SU-DHL-6 (cell line): ENCODE data around the gene TMEM129.

Source experiments
- H2AFZ ChIP-seq: fragments of 200-600 bp; sonication (generic); 2 replicates; pipeline ENCODE4 v1.6.1; 2014; ENCODE audit warnings: low read depth, mild to moderate bottlenecking, moderate library complexity, mixed read lengths, antibody characterized with exemption, low read length; ENCODE audit not compliant: severe bottlenecking
- H3F3A ChIP-seq: fragments of 200-600 bp; shearing (Covaris generic); 2 replicates; pipeline ENCODE4 v1.6.0; 2016; ENCODE audit warnings: antibody characterized with exemption, mild to moderate bottlenecking; ENCODE audit not compliant: insufficient read depth
- H3K27ac ChIP-seq: fragments of 200-600 bp; sonication (generic); 2 replicates; pipeline ENCODE4 v1.5.1; 2016; ENCODE audit warnings: low read depth, mild to moderate bottlenecking, low read length, moderate library complexity, mixed read lengths
- H3K27me3 ChIP-seq: fragments of 200-600 bp; sonication (generic), shearing (Covaris generic); 2 replicates; pipeline ENCODE4 v1.6.0; 2014; ENCODE audit warnings: mild to moderate bottlenecking, low read length
- H3K36me3 ChIP-seq: fragments of 200-600 bp; sonication (generic); 2 replicates; pipeline ENCODE4 v1.6.1; 2014; ENCODE audit warnings: mild to moderate bottlenecking, low read length, mixed read lengths
- H3K4me2 ChIP-seq: fragments of 300-600, 200-600 bp; shearing (Covaris generic), sonication (generic); 2 replicates; pipeline ENCODE4 v1.6.0; 2014; ENCODE audit warnings: low read length, low read depth, mild to moderate bottlenecking; ENCODE audit not compliant: poor library complexity, severe bottlenecking
- H3K4me3 ChIP-seq: fragments of 200-600 bp; sonication (generic); 2 replicates; pipeline ENCODE4 v1.5.1; 2014; ENCODE audit warnings: antibody characterized with exemption, low read length, mild to moderate bottlenecking, mixed read lengths; ENCODE audit not compliant: insufficient read depth, poor library complexity, severe bottlenecking
- H3K79me2 ChIP-seq: fragments of 200-600 bp; sonication (generic); 2 replicates; pipeline ENCODE4 v1.6.1; 2014; ENCODE audit warnings: mild to moderate bottlenecking, low read length, moderate library complexity; ENCODE audit not compliant: insufficient read depth
- H3K9ac ChIP-seq: fragments of 200-600 bp; sonication (generic); 2 replicates; pipeline ENCODE4 v1.7.0; 2014; ENCODE audit warnings: mild to moderate bottlenecking, low read length
- H3K9me2 ChIP-seq: fragments of 200-600 bp; sonication (generic); replicated peaks from 2 replicates; pipeline ENCODE4 v1.6.1; 2014; ENCODE audit warnings: low read length; ENCODE audit not compliant: insufficient read depth
- H3K9me3 ChIP-seq: fragments of 200-600 bp; sonication (generic); 2 replicates; pipeline ENCODE4 v1.6.1; 2014; ENCODE audit warnings: low read length, mixed read lengths; ENCODE audit not compliant: insufficient read depth
- H4K20me1 ChIP-seq: fragments of 200-600 bp; sonication (generic); 2 replicates; pipeline ENCODE4 v1.6.1; 2014; ENCODE audit warnings: low read depth, mild to moderate bottlenecking, antibody characterized with exemption, low read length, moderate library complexity, mixed read lengths
- CTCF ChIP-seq: fragments of 200-600 bp; sonication (generic); IDR thresholded peaks from one replicate; pipeline ENCODE4 v1.5.1; 2017; ENCODE audit warnings: antibody characterized with exemption, mild to moderate bottlenecking, low read length, moderate library complexity; ENCODE audit not compliant: insufficient read depth, poor library complexity, severe bottlenecking
- EZH2phosphoT487 ChIP-seq: fragments of 200-600 bp; sonication (generic), shearing (Covaris generic); conservative IDR thresholded peaks from 2 replicates; pipeline ENCODE4 v1.6.1; 2018; ENCODE audit warnings: mild to moderate bottlenecking, antibody characterized with exemption, low read length, moderate library complexity, mixed read lengths

The TMEM129 gene

GRCh38 chr4:1748465-1748995 is 27.4 kb upstream of the TMEM129 start:
- Histone ChIP-seq H3K36me3 (no peaks in the 10 kb centered on the region), H3K27me3 (no peaks in the 10 kb centered on the region), H3K4me2 (no peak overlapping the region), H3K9ac (no peak overlapping the region), H3K9me2 (no peaks in the 10 kb centered on the region), H4K20me1 (no peaks in the 10 kb centered on the region), H2AFZ (no peak overlapping the region), H3K27ac (no peak overlapping the region), H3K79me2 (no peaks in the 10 kb centered on the region), H3K9me3 (no peaks in the 10 kb centered on the region), H3F3A (peaks cover 8% of the 10 kb centered on the region), H3K4me3 (no peak overlapping the region)
- TF ChIP-seq CTCF (peak; percentile 66), EZH2phosphoT487 (no peak)

DNA sequence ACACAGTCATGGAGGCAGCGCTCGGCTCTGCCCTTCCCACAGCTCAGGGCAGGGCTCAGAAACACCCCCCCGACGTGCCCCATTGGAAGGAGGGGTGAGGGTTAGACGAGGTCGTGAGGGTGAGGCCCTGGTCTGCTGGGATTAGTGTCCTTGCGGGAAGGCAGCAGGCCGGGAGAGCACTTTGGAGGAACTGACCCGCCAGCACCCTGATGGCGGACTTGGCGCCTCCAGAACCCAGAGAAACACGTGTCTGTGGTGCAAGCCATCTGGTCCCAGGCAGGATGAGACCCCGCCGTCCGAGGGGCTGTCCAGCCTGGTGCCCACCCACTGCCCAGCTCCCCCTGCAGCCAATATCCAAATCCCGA is 26.5 kb upstream of the TMEM129 start:
- Histone ChIP-seq H4K20me1 (no peaks in the 10 kb centered on the region), H3F3A (peaks cover 8% of the 10 kb centered on the region), H3K9me2 (no peaks in the 10 kb centered on the region), H3K9ac (no peak overlapping the region), H3K79me2 (no peaks in the 10 kb centered on the region), H2AFZ (no peak overlapping the region), H3K36me3 (no peaks in the 10 kb centered on the region), H3K27ac (no peak overlapping the region), H3K4me2 (no peak overlapping the region), H3K9me3 (no peaks in the 10 kb centered on the region), H3K27me3 (no peaks in the 10 kb centered on the region), H3K4me3 (no peak overlapping the region)
- TF ChIP-seq EZH2phosphoT487 = no peak
- no peak for TF ChIP-seq CTCF

DNA sequence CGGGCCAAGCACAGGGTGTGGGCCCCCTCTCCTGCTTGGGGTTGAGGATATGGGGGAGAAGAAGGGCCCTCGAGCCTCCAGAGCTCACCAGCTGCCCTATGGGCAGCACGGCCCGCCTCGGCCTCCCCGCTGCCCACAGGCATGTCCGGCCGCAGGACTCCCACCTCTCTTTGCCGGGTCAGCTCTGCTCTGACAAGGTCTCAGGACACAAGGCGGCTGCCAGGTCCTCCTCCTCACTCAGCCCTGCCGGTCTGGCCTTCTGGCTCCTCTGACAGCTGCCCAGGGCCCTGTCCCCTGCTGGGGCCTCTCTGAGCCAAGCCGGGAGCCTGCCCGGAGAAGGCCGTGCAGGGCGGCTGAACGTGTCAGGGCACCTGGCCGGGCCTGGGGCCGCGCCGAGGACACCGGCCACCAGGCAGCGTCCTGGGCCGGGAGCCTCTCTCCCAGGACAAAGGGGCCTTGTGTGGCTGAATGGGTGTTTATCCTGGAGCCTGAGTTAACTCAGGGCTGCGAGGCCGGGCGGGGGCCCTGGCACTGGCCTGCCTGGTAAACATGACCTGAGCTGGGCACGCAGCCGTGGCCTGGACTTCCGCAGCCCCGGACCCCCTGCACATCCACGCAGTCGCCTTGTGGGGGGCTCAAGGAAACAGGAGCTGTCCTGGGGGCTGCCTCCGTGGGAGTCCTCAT is 25.9 kb upstream of the TMEM129 start:
- TF ChIP-seq CTCF = no peak
- no peak for TF ChIP-seq EZH2phosphoT487
- Histone ChIP-seq H4K20me1 (no peaks in the 10 kb centered on the region), H3K36me3 (no peaks in the 10 kb centered on the region), H3F3A (peaks cover 12% of the 10 kb centered on the region), H3K79me2 (no peaks in the 10 kb centered on the region), H3K4me2 (no peak overlapping the region), H3K9me2 (no peaks in the 10 kb centered on the region), H3K27ac (no peak overlapping the region), H3K9ac (no peak overlapping the region), H2AFZ (no peak overlapping the region), H3K27me3 (no peaks in the 10 kb centered on the region), H3K9me3 (no peaks in the 10 kb centered on the region), H3K4me3 (no peak overlapping the region)
